Neuronal stem cell (in vitro differentiated cells): Measurements from ENCODE around the gene TNNC1.

ENCODE experiments used
- DNase-seq: peaks from one replicate; pipeline ENCODE4 v3.0.0-alpha.2; 2013; ENCODE audit warnings: low spot score
- H2AFZ ChIP-seq: one replicate; pipeline ENCODE4 v1.6.1; 2013; ENCODE audit warnings: mild to moderate bottlenecking, low read length, inconsistent platforms
- H2AK5ac ChIP-seq: 2 replicates; pipeline ENCODE4 v1.6.1; 2013; ENCODE audit warnings: low read depth, mild to moderate bottlenecking, inconsistent platforms, low read length, moderate library complexity, mixed read lengths
- H2BK120ac ChIP-seq: 2 replicates; pipeline ENCODE4 v1.6.1; 2013; ENCODE audit warnings: low read depth, mild to moderate bottlenecking, inconsistent platforms, low read length, moderate library complexity, mixed read lengths
- H2BK12ac ChIP-seq: one replicate; pipeline ENCODE4 v1.6.1; 2013; ENCODE audit warnings: low read length, inconsistent platforms
- H2BK15ac ChIP-seq: 2 replicates; pipeline ENCODE4 v1.6.1; 2013; ENCODE audit warnings: mild to moderate bottlenecking, low read length, inconsistent platforms, mixed read lengths
- H2BK5ac ChIP-seq: one replicate; pipeline ENCODE4 v1.6.1; 2013; ENCODE audit warnings: inconsistent platforms, mild to moderate bottlenecking, low read length, moderate library complexity
- H3K14ac ChIP-seq: one replicate; pipeline ENCODE4 v1.6.1; 2013; ENCODE audit warnings: low read length, inconsistent platforms
- H3K18ac ChIP-seq: 2 replicates; pipeline ENCODE4 v1.6.1; 2013; ENCODE audit warnings: low read length, inconsistent platforms
- H3K23ac ChIP-seq: 2 replicates; pipeline ENCODE4 v1.6.1; 2013; ENCODE audit warnings: low read depth, mild to moderate bottlenecking, mixed read lengths, low read length, inconsistent platforms; ENCODE audit not compliant: poor library complexity
- H3K27ac ChIP-seq: replicated peaks from 3 replicates; pipeline ENCODE4 v1.5.1; 2013; ENCODE audit warnings: low read length, inconsistent platforms
- H3K27me3 ChIP-seq, 3 experiments: 2 replicates each; pipeline ENCODE4 v1.6.1; 2013; ENCODE audit warnings: low read length in 3 of 3, mild to moderate bottlenecking in 2 of 3, inconsistent platforms in 1 of 3, low read depth in 1 of 3, mixed read lengths in 1 of 3, moderate library complexity in 1 of 3; ENCODE audit not compliant: control insufficient read depth in 3 of 3, insufficient read depth in 3 of 3
- H3K36me3 ChIP-seq, 2 donors: replicated peaks in 1 of 2; 2 replicates each; pipeline ENCODE4 v1.6.1; 2013; ENCODE audit warnings: low read length in 2 of 2; ENCODE audit not compliant: control insufficient read depth in 2 of 2, insufficient read depth in 2 of 2
- H3K4ac ChIP-seq: 2 replicates; pipeline ENCODE4 v1.6.1; 2013; ENCODE audit warnings: inconsistent platforms, mild to moderate bottlenecking, low read length, moderate library complexity
- H3K4me1 ChIP-seq, 2 donors: 1 replicate in 1 of 2; 2 replicates in 1 of 2; pipeline ENCODE4 v1.6.1; 2013; ENCODE audit warnings: low read length in 2 of 2, low read depth in 1 of 2; ENCODE audit not compliant: control insufficient read depth in 2 of 2, insufficient read depth in 1 of 2
- H3K4me2 ChIP-seq: one replicate; pipeline ENCODE4 v1.6.1; 2013; ENCODE audit warnings: mild to moderate bottlenecking, low read length, inconsistent platforms; ENCODE audit not compliant: insufficient read depth, poor library complexity, severe bottlenecking
- H3K4me3 ChIP-seq, 2 donors: 2 replicates each; pipeline ENCODE4 v1.5.1; 2013; ENCODE audit warnings: low read length in 2 of 2, mild to moderate bottlenecking in 2 of 2, inconsistent platforms in 1 of 2, moderate library complexity in 1 of 2
- H3K79me1 ChIP-seq: one replicate; pipeline ENCODE4 v1.6.1; 2013; ENCODE audit warnings: low read depth, mild to moderate bottlenecking, inconsistent platforms, low read length, moderate library complexity
- H3K9ac ChIP-seq: one replicate; pipeline ENCODE4 v1.6.1; 2013; ENCODE audit warnings: mild to moderate bottlenecking, low read depth, low read length, inconsistent platforms; ENCODE audit not compliant: poor library complexity
- H3K9me3 ChIP-seq, 2 donors: replicated peaks in 1 of 2; 2 replicates each; pipeline versions ENCODE3 to v1.6.1; 2013; ENCODE audit warnings: low read length in 2 of 2, mild to moderate bottlenecking in 2 of 2, inconsistent platforms in 1 of 2, low read depth in 1 of 2, mixed read lengths in 1 of 2, moderate library complexity in 1 of 2; ENCODE audit not compliant: control insufficient read depth in 2 of 2, insufficient read depth in 1 of 2
- H4K8ac ChIP-seq: one replicate; pipeline ENCODE4 v1.6.1; 2013; ENCODE audit warnings: low read depth, mild to moderate bottlenecking, inconsistent platforms, low read length, moderate library complexity
- H4K91ac ChIP-seq: one replicate; pipeline ENCODE4 v1.6.1; 2013; ENCODE audit warnings: low read length, low read depth, mild to moderate bottlenecking, inconsistent platforms; ENCODE audit not compliant: poor library complexity
- WGBS, 2 donors: extraction: QIAGEN DNeasy Blood & Tissue Kit; methylation state at CpG; one replicate each; pipeline ENCODE4 v1.1.7; 2013; ENCODE audit warnings: missing lambda C conversion rate in 2 of 2, mixed read lengths in 1 of 2; ENCODE audit not compliant: insufficient read length in 2 of 2, insufficient replicate concordance in 1 of 2; ENCODE audit errors: extremely low coverage in 2 of 2; 5-methylcytosine and 5-hydroxymethylcytosine counted together

TNNC1 gene

DNA sequence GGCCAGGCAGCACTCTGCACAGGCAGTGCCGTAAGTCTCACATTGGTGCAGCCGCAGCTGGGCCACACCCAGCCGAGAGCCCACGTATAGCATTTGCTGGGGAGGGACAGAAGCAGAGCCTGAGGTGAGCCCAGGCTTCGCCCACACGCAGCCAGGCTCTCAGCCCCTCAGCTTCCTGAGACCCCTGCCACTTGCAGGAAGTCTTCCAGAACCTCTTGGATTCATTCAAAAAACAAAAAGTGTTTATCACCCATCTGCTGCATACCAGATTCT, 15.8 kb downstream of the TNNC1 start:
- Histone ChIP-seq H2AFZ (no peak overlapping the region), H3K18ac (no peak overlapping the region), H4K8ac (no peak overlapping the region), H3K4me3 (no peak overlapping the region), H3K9ac (no peak overlapping the region), H2BK15ac (no peak overlapping the region), H2AK5ac (no peak overlapping the region), H3K14ac (no peak overlapping the region), H3K4me2 (no peak overlapping the region), H3K27me3 (peaks cover 0 to 29% (median 0%) of the 10 kb centered on the region in 3 experiments), H3K79me1 (no peaks in the 10 kb centered on the region), H3K27ac (no peak overlapping the region), H3K4me1 (peaks cover 13 to 16% of the 10 kb centered on the region in 2 donors), H2BK12ac (no peak overlapping the region), H2BK5ac (no peak overlapping the region), H4K91ac (no peak overlapping the region), H3K36me3 (no peaks in the 10 kb centered on the region), H2BK120ac (no peak overlapping the region), H3K9me3 (no peaks in the 10 kb centered on the region), H3K23ac (no peak overlapping the region), H3K4ac (no peak overlapping the region)
- no CpG with 5 or more reads among the region's 6 CpGs for WGBS, 2 donors
- no peak for DNase-seq

DNA sequence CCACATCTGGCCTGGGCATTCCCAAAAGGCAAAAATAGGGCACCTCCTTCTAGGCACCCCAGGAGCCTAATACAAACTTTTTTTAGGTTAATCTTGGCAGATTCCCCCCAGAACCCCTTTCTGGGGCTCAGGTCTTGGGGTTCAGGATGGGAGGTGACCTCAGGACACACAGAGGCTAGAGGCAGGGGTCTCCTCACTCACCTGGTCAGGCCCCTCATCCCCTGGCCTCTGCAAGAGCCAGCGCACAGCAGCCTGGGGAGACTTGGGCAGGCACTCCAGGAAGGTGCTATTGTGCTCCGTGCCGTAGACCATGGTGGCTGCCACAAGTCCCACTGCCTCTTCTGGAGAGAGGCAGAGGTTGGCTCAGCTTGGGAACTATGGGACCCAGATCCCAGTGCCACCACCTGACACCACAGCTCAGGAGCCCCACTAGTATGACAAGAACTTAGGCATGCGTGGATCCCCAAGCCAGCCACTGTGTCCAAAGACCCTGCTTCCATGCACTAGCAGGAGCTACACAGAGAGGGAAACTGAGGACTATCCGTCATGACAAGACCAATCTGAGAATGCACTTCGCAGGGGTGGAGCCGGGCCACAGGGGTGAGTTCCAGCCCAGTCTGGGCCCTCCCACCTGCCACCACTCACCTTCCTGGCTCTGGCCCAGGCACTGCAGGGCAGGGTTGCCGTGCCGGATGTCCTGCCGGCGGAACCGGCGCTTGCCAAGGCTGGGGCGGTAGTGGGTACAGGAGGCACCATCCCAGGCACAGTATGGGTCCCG, 16.3 kb downstream of the TNNC1 start:
- no peak overlapping the region for H3K4ac ChIP-seq
- H2BK15ac ChIP-seq = no peak overlapping the region
- no peaks in the 10 kb centered on the region for H3K9me3 ChIP-seq
- no peak overlapping the region for H3K14ac ChIP-seq
- H2BK5ac ChIP-seq = no peak overlapping the region
- H2AK5ac ChIP-seq = peak overlapping the region; percentile 29
- no peak overlapping the region for H4K8ac ChIP-seq
- no peak overlapping the region for H2BK120ac ChIP-seq
- no peaks in the 10 kb centered on the region for H3K36me3 ChIP-seq
- DNase-seq = no peak
- H3K4me2 ChIP-seq = no peak overlapping the region
- H3K18ac ChIP-seq = no peak overlapping the region
- H3K4me3 ChIP-seq = no peak overlapping the region
- no peaks in the 10 kb centered on the region for H3K79me1 ChIP-seq
- peaks cover 14 to 19% of the 10 kb centered on the region in 2 donors for H3K4me1 ChIP-seq
- H2BK12ac ChIP-seq = no peak overlapping the region
- WGBS, 2 donors = no CpG with 5 or more reads among the region's 15 CpGs
- peak overlapping the region; percentile 49 for H3K23ac ChIP-seq
- no peak overlapping the region for H4K91ac ChIP-seq
- no peak overlapping the region for H2AFZ ChIP-seq
- peaks cover 0 to 24% (median 0%) of the 10 kb centered on the region in 3 experiments for H3K27me3 ChIP-seq
- H3K27ac ChIP-seq = no peak overlapping the region
- no peak overlapping the region for H3K9ac ChIP-seq

DNA sequence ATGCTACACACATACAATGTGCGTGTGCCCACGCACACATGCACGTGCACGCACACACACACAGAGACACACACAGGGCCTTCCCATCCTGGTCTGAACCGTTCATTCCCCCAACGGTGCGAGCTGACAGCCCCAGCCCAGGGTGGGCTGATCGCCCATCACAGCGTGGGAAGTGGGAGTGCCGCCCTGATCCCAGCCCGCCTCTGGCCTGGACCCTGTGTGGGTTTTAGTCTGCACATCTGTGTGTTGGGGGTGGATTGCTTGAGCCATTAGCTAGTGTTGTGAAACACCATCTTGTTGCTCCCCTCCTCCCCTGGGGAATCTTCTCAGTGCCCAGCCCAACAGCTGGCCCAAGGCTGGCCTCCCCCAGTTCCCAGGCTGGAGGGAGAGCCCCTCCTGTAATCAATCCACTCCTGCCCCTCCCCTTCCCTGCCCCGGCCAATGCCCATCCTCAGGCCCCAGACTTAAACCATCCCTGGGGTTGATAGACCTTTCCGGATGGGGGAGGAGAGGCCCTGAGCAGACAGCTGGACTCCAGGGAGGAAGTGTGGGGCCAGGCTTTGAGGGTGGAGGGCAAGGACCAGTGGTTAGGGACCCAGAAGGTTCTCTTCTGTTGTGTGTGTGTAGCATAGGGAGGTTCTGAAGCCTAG, 17.2 kb downstream of the TNNC1 start:
- Histone ChIP-seq H3K36me3 (no peaks in the 10 kb centered on the region), H3K27ac (no peak overlapping the region), H3K4ac (no peak overlapping the region), H4K91ac (no peak overlapping the region), H3K14ac (no peak overlapping the region), H3K4me3 (no peak overlapping the region), H2BK5ac (peak overlapping the region; percentile 6), H2BK120ac (no peak overlapping the region), H2AK5ac (no peak overlapping the region), H2BK15ac (no peak overlapping the region), H3K23ac (no peak overlapping the region), H3K79me1 (no peaks in the 10 kb centered on the region), H3K4me2 (no peak overlapping the region), H3K27me3 (peaks cover 0 to 21% (median 0%) of the 10 kb centered on the region in 3 experiments), H3K4me1 (peaks cover 14 to 17% of the 10 kb centered on the region in 2 donors), H2AFZ (peak overlapping the region; percentile 17), H3K9me3 (no peaks in the 10 kb centered on the region), H4K8ac (no peak overlapping the region), H2BK12ac (no peak overlapping the region), H3K9ac (no peak overlapping the region), H3K18ac (peak overlapping the region; percentile 14)
- WGBS, 2 donors = no CpG with 5 or more reads among the region's 13 CpGs
- no peak for DNase-seq

DNA sequence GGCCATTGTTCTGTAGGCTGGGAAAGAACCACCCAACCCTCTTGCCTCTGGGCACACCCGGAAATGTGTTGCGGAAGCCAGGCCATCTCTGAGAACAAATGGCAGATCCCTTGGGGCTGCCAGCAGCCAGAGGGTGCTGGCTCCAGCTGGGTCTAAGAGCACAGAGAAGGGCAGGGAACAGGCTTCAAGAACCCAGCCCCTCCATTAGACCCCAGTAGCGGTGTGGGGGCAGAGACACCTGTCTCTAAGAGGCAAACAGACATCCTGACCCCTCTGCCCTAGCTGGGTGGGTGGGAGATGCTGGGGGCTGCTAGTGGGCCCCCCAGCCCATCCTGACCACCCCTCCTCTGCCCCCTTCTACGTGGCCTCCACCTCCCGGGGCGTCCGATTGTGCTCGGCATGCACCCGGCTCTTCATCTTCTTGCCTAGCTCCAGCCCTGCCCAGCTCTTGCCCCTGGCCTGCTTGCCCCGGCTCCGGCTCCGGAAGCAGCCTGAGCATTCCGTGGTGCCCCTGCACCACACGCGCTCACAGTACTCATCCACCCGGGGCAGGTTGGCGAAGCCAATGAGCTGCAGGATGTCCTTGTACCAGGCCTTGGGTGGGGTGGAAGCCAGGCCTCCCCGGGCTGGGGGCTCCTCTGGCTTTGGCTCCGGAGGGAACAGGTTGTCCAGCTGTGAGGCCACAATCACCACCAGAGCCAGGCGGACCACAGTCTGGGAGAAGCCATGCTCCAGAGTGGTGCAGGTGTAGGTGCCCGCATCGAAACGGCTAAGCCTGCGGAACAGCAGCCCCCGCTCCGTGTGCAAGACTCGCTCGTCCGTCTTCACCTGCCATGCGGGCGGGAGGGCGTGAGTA, 18.4 kb downstream of the TNNC1 start:
- Histone ChIP-seq H3K18ac (no peak overlapping the region), H2BK12ac (no peak overlapping the region), H3K4ac (no peak overlapping the region), H2BK120ac (no peak overlapping the region), H3K9me3 (no peaks in the 10 kb centered on the region), H2AFZ (no peak overlapping the region), H3K36me3 (no peaks in the 10 kb centered on the region), H3K14ac (no peak overlapping the region), H2AK5ac (peak overlapping the region; percentile 67), H3K4me3 (no peak overlapping the region), H4K91ac (no peak overlapping the region), H3K79me1 (no peaks in the 10 kb centered on the region), H3K4me2 (no peak overlapping the region), H3K9ac (no peak overlapping the region), H2BK5ac (peak overlapping the region; percentile 6), H4K8ac (no peak overlapping the region), H3K23ac (peak overlapping the region; percentile 13), H3K4me1 (peaks cover 14 to 16% of the 10 kb centered on the region in 2 donors), H3K27me3 (peaks cover 0 to 18% (median 0%) of the 10 kb centered on the region in 3 experiments), H2BK15ac (peak overlapping the region; percentile 55), H3K27ac (no peak overlapping the region)
- no peak for DNase-seq
- WGBS, 2 donors = no CpG with 5 or more reads among the region's 32 CpGs
